Measurements from ENCODE around the gene SPHK1.

Gene SPHK1

DNA sequence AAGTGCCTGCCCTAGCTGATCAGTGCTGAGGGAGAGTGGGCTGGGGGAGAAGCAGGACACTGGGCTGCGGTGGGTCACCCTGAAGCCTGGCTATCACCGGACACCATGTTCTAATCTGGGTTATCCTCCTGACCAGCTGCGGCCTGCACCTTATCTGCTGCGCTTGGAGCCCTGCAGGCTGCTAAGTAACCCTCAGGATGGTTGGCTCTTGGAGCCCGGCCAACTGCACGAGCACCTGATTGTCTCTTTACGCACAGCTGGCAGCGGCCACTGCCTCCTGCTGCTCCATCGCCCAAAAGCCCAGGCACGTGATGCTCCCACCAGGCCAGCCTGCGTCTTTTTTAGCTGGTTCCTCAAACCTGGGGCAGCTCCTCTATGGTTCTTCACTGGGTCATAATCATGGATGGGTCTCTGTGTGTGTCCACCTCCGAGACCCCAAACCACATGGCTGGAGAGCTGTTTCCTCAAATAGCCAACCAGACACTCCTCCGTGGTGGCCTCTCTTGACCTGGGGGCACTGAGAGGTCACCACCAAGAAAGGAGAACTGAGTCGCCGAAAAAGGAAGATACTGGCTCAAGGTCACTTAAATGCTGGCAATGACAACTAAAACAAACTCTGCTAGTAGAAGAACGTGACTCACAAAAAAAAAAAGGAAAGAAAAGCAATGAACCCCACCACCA lies 21.7 kb downstream of the SPHK1 start:
- Histone ChIP-seq H3K9me3 (ENCODE audit: control insufficient read depth, low read length) (no peaks in the 10 kb centered on the region), H3K4me3 (ENCODE audit: insufficient read depth, low read depth, low read length, poor library complexity, severe bottlenecking) (no peak overlapping the region), H3K4me1 (ENCODE audit: control insufficient read depth, insufficient read depth, low read length, poor library complexity, severe bottlenecking) (no peaks in the 10 kb centered on the region), H3K36me3 (ENCODE audit: control insufficient read depth, insufficient read depth, low read length) (peaks cover 29% of the 10 kb centered on the region), H3K27ac (ENCODE audit: insufficient read depth, low read length, poor library complexity, severe bottlenecking) (no peak overlapping the region), H3K27me3 (replicated peaks; ENCODE audit: control insufficient read depth, insufficient read depth, low read length, poor library complexity, severe bottlenecking) (no peaks in the 10 kb centered on the region)
- no peak for DNase-seq

DNA sequence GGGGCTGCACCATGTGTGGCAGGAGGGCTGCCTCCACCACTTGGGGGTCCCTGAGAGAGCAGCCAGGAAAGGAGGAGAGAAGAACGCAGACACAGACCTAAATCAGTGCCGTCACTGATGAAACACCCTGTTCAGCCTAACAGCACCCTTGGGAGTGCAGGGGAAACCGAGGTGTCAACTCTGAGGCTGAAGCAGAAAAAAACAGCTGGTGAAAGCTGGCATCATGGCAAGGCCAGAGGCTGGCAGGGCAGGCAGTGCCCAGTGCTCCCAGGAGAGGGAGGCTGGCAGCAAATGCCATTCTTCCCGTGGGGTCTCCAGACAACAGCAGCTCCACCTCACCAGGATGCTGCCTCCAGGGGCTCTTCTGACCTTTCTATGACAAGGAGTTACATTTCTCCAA lies 23.1 kb downstream of the SPHK1 start:
- DNase-seq: no peak
- no peak overlapping the region for H3K27ac ChIP-seq (ENCODE audit: insufficient read depth, low read length, poor library complexity, severe bottlenecking)
- H3K27me3 ChIP-seq (replicated peaks; ENCODE audit: control insufficient read depth, insufficient read depth, low read length, poor library complexity, severe bottlenecking): no peaks in the 10 kb centered on the region
- H3K36me3 ChIP-seq (ENCODE audit: control insufficient read depth, insufficient read depth, low read length): peaks cover 24% of the 10 kb centered on the region
- H3K4me1 ChIP-seq (ENCODE audit: control insufficient read depth, insufficient read depth, low read length, poor library complexity, severe bottlenecking): no peaks in the 10 kb centered on the region
- H3K9me3 ChIP-seq (ENCODE audit: control insufficient read depth, low read length): no peaks in the 10 kb centered on the region
- no peak overlapping the region for H3K4me3 ChIP-seq (ENCODE audit: insufficient read depth, low read depth, low read length, poor library complexity, severe bottlenecking)

DNA sequence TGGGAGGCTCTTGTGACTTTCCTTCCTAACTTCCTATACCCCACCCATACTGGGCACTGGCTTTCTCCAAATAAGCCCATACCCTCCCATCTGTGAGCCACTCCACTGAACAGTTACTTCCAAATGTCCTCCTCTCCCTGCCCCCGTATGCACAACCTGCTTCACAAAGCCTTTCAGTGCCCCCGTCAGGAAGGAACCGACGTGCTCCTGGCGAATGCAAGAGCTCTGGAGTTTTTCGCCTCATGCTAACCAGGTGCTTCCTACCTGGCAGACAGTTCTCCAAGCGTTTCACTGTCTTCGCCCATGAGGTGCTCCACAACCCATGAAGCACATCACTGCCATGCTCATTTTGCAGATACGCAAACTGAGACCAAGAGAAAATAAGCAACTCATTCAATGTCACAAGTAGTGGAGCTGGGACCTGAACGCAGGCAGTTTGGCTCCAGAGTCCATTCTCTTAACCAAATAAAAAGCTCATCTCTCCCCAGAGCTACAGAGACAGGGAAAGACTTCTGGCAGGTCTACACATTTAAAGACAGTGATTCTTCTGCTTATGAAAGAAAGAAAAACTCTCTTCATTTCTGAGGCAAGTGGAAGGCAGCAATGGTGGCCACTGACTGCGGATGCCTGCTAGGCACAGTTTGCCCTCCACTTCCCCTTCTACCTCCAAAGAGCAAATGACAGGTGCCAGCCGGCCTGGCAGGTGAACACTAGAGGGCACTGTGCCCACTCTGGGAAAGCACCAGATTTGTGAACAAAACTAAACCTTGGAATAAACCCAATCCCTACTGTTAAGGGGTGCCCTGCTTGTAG lies 23.8 kb downstream of the SPHK1 start:
- DNase-seq: peak; percentile 38 to 54 (median 42)

DNA sequence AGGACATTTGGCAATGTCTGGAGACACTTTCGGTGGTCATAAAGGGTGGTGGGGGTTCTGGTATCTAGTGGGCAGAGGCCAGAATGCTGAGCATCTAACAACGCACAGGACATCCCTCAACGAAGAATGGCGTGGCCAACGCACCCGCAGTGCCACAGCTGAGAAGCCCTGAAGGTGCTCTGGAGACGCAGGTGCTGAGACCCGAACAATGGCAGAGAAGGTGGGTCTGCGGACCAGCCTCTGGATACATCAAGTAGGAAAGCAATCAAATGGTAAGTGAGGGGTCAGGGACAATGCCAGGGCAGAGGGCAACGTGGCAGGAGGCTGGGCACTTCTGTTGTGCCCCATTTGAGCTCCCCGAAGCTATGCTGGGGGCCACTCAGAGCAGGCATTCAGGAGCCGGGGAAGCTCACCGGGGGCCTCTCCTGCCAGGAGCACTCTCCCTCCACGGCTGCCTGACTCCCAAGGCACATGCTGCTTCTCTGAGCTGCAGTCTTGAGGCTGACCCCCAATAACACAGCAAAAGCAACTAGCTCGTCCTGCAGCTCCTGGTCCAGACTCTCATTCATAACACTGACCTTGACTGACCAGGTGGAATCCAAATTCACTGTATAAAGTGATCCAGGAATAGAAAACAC lies 26.0 kb downstream of the SPHK1 start:
- H3K27ac ChIP-seq (ENCODE audit: insufficient read depth, low read length, poor library complexity, severe bottlenecking): no peak overlapping the region
- no peaks in the 10 kb centered on the region for H3K27me3 ChIP-seq (replicated peaks; ENCODE audit: control insufficient read depth, insufficient read depth, low read length, poor library complexity, severe bottlenecking)

More for the DNA sequence above, 23.8 kb downstream of the SPHK1 start:
- Histone ChIP-seq H3K27me3 (replicated peaks; ENCODE audit: control insufficient read depth, insufficient read depth, low read length, poor library complexity, severe bottlenecking) (no peaks in the 10 kb centered on the region), H3K9me3 (ENCODE audit: control insufficient read depth, low read length) (no peaks in the 10 kb centered on the region), H3K36me3 (ENCODE audit: control insufficient read depth, insufficient read depth, low read length) (peaks cover 19% of the 10 kb centered on the region), H3K27ac (ENCODE audit: insufficient read depth, low read length, poor library complexity, severe bottlenecking) (no peak overlapping the region), H3K4me1 (ENCODE audit: control insufficient read depth, insufficient read depth, low read length, poor library complexity, severe bottlenecking) (no peaks in the 10 kb centered on the region), H3K4me3 (ENCODE audit: insufficient read depth, low read depth, low read length, poor library complexity, severe bottlenecking) (no peak overlapping the region)

DNA sequence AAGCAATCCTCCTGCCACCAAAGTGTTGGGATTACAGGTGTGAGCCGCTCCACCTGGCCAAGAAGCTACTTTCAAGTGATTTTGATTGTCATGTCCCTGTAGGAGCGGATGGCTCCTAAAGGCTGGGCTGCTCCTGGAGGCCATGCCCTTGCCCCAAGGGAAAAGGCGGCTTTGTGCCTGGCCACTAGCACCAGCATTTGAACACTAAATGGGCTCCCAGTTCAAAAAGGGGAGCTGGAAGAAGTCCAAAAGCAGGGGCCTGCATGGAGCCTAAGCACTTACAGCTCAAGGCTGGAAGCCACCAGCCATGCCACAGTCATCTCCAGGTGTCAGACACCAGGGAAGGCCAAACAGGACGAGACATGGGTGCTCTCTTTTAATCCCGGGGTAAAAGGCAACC lies 26.8 kb downstream of the SPHK1 start:
- H3K4me3 ChIP-seq (ENCODE audit: insufficient read depth, low read depth, low read length, poor library complexity, severe bottlenecking): no peak overlapping the region
- H3K36me3 ChIP-seq (ENCODE audit: control insufficient read depth, insufficient read depth, low read length): peaks cover 8% of the 10 kb centered on the region
- no peak overlapping the region for H3K27ac ChIP-seq (ENCODE audit: insufficient read depth, low read length, poor library complexity, severe bottlenecking)
- DNase-seq: no peak
- no peaks in the 10 kb centered on the region for H3K9me3 ChIP-seq (ENCODE audit: control insufficient read depth, low read length)
- H3K4me1 ChIP-seq (ENCODE audit: control insufficient read depth, insufficient read depth, low read length, poor library complexity, severe bottlenecking): no peaks in the 10 kb centered on the region
- H3K27me3 ChIP-seq (replicated peaks; ENCODE audit: control insufficient read depth, insufficient read depth, low read length, poor library complexity, severe bottlenecking): no peaks in the 10 kb centered on the region

More for the DNA sequence above, 26.0 kb downstream of the SPHK1 start:
- no peak overlapping the region for H3K4me3 ChIP-seq (ENCODE audit: insufficient read depth, low read depth, low read length, poor library complexity, severe bottlenecking)
- no peaks in the 10 kb centered on the region for H3K9me3 ChIP-seq (ENCODE audit: control insufficient read depth, low read length)
- DNase-seq: no peak
- H3K4me1 ChIP-seq (ENCODE audit: control insufficient read depth, insufficient read depth, low read length, poor library complexity, severe bottlenecking): no peaks in the 10 kb centered on the region
- H3K36me3 ChIP-seq (ENCODE audit: control insufficient read depth, insufficient read depth, low read length): peaks cover 8% of the 10 kb centered on the region

DNA sequence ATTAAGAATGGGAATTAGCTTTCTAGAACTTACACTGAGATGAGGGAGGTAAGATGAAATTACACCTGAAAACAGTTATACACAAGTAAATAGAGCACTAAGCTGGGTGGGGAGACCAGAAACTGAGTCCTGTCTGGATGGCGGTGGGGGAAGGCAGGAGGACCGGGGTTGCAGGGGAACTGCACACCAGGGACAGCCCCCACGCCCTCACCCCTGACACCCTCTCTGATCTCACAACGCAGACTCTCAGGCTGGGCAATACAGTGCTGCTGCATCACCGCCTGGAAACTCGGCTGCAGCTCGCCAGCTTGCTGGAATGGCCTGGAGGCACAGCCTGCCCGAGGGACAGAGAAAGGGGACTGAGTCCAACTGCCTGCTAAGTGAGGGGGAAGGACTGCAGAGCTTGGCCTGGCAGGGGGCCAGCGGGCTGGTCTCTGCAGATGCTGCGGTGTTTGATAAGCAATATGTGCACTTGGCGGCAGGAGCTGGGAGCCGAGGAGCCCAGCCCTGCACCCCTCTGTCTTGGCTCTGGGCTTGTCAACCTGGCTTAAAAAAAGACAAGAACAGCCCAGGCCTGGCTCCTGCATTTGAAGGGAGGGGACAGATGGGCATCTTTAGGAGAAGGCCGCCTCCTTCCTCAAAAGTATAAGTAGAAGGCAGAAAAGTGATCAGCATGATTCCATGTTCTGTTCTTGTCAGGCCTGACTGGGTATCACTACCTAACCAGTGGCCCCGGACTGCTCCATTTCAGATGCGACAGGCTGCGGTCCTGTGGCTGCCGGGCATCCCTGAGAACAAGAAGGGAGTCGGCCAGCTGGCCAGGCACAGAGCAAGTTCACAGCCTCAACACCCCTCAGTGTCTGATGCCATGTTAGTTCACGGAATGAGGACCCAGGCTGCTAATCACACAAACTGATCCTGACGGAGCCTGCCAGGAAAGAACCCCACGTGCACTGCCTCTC lies 30.2 kb downstream of the SPHK1 start:
- DNase-seq: no peak
- Histone ChIP-seq H3K4me3 (ENCODE audit: insufficient read depth, low read depth, low read length, poor library complexity, severe bottlenecking) (no peak overlapping the region), H3K4me1 (ENCODE audit: control insufficient read depth, insufficient read depth, low read length, poor library complexity, severe bottlenecking) (no peaks in the 10 kb centered on the region), H3K36me3 (ENCODE audit: control insufficient read depth, insufficient read depth, low read length) (peaks cover 8% of the 10 kb centered on the region), H3K27me3 (replicated peaks; ENCODE audit: control insufficient read depth, insufficient read depth, low read length, poor library complexity, severe bottlenecking) (no peaks in the 10 kb centered on the region), H3K9me3 (ENCODE audit: control insufficient read depth, low read length) (no peaks in the 10 kb centered on the region), H3K27ac (ENCODE audit: insufficient read depth, low read length, poor library complexity, severe bottlenecking) (no peak overlapping the region)

DNA sequence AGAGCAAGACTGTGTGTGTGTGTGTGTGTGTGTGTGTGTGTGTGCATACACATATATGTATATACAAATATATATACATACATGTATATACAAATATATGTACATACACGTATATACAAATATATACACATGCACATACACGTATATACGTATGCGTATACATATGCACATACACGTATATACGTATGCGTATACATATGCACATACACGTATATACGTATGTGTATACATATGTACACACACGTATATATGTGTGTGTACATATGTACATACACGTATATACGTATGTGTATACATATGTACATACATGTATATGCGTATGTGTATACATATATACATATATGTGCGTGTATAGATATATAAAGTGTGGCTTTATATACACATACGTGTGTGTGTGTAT lies 31.4 kb downstream of the SPHK1 start:
- Histone ChIP-seq H3K27me3 (replicated peaks; ENCODE audit: control insufficient read depth, insufficient read depth, low read length, poor library complexity, severe bottlenecking) (no peaks in the 10 kb centered on the region), H3K9me3 (ENCODE audit: control insufficient read depth, low read length) (no peaks in the 10 kb centered on the region), H3K4me1 (ENCODE audit: control insufficient read depth, insufficient read depth, low read length, poor library complexity, severe bottlenecking) (no peaks in the 10 kb centered on the region), H3K4me3 (ENCODE audit: insufficient read depth, low read depth, low read length, poor library complexity, severe bottlenecking) (no peak overlapping the region), H3K36me3 (ENCODE audit: control insufficient read depth, insufficient read depth, low read length) (peaks cover 8% of the 10 kb centered on the region), H3K27ac (ENCODE audit: insufficient read depth, low read length, poor library complexity, severe bottlenecking) (no peak overlapping the region)
- no peak for DNase-seq

DNA sequence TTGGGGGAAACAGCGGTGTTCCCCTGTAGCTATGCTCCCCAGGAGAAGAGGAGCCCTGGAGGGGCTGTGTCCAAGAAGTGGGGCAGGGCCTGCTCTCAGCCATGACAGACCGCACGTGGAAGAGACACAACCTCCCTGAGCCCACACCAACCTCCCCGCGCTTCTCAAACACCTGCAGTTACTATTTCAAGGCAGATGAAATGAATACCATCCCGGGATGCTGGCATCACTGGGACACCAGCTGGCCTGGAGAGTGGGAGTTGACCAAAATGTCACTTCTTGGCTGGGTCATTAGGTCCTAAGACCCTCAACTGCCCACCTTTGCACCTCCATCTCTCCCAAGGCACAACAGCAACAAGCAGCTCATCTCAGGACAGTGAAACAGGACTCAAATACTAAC lies 32.0 kb downstream of the SPHK1 start:
- Histone ChIP-seq H3K27me3 (replicated peaks; ENCODE audit: control insufficient read depth, insufficient read depth, low read length, poor library complexity, severe bottlenecking) (no peaks in the 10 kb centered on the region), H3K4me1 (ENCODE audit: control insufficient read depth, insufficient read depth, low read length, poor library complexity, severe bottlenecking) (no peaks in the 10 kb centered on the region), H3K36me3 (ENCODE audit: control insufficient read depth, insufficient read depth, low read length) (peaks cover 8% of the 10 kb centered on the region), H3K9me3 (ENCODE audit: control insufficient read depth, low read length) (no peaks in the 10 kb centered on the region), H3K27ac (ENCODE audit: insufficient read depth, low read length, poor library complexity, severe bottlenecking) (no peak overlapping the region), H3K4me3 (ENCODE audit: insufficient read depth, low read depth, low read length, poor library complexity, severe bottlenecking) (no peak overlapping the region)
- DNase-seq: no peak

DNA sequence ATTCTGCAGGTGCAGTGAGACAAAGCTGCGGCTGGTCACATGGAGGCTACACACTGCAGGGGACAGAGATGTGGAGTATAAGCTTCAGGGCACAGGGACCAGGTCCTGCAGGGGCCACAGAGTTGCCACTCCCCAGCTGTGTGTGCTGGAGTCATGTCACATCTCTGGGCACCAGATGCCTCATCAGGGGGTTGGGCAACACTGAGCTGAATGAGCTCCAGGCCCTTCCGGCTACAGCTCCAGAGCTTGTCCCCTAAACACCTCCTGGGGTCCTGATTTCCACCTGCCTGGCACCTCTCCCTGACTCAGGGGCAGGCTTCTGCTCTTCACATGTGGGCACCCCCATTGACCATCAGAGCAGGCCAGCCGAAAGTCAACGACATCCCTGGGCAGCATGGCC lies 32.5 kb downstream of the SPHK1 start:
- no peak overlapping the region for H3K4me3 ChIP-seq (ENCODE audit: insufficient read depth, low read depth, low read length, poor library complexity, severe bottlenecking)
- H3K36me3 ChIP-seq (ENCODE audit: control insufficient read depth, insufficient read depth, low read length): peaks cover 9% of the 10 kb centered on the region
- H3K4me1 ChIP-seq (ENCODE audit: control insufficient read depth, insufficient read depth, low read length, poor library complexity, severe bottlenecking): no peaks in the 10 kb centered on the region
- H3K9me3 ChIP-seq (ENCODE audit: control insufficient read depth, low read length): no peaks in the 10 kb centered on the region
- no peaks in the 10 kb centered on the region for H3K27me3 ChIP-seq (replicated peaks; ENCODE audit: control insufficient read depth, insufficient read depth, low read length, poor library complexity, severe bottlenecking)
- H3K27ac ChIP-seq (ENCODE audit: insufficient read depth, low read length, poor library complexity, severe bottlenecking): no peak overlapping the region
- DNase-seq: no peak
